Uterus (tissue), 4 donors: Measurements from ENCODE around the gene ARVCF. TPM values are rescaled to one million over a fixed set of nuclear protein-coding genes. Genes with fewer than 3 reads are reported as not detected.

Source experiments
- DNase-seq, 2 donors: peaks; one replicate each; pipeline ENCODE4 v3.0.0-alpha.2; 2019 to 2020
- H3K27ac ChIP-seq, 2 donors: fragments of 200-600 bp; sonication (generic); 1 replicate in 1 of 2; 2 replicates in 1 of 2; pipeline ENCODE4 v1.5.1; 2016 to 2018
- H3K27me3 ChIP-seq, 2 donors: fragments of 200-600 bp; sonication (generic); one replicate each; pipeline ENCODE4 v1.5.1; 2018 to 2019; ENCODE audit warnings: control low read depth in 1 of 2
- H3K36me3 ChIP-seq, 2 donors: fragments of 200-600 bp; sonication (generic); one replicate each; pipeline ENCODE4 v1.5.1; 2019; ENCODE audit warnings: control low read depth in 1 of 2
- H3K4me1 ChIP-seq, 2 donors: fragments of 200-600 bp; sonication (generic); one replicate each; pipeline ENCODE4 v1.5.1; 2018 to 2019; ENCODE audit warnings: control low read depth in 1 of 2
- H3K4me3 ChIP-seq, 2 donors: fragments of 200-600 bp; sonication (generic); 1 replicate in 1 of 2; 2 replicates in 1 of 2; pipeline ENCODE4 v1.5.1; 2018 to 2019; ENCODE audit warnings: mild to moderate bottlenecking in 1 of 2
- H3K9me3 ChIP-seq, 2 donors: fragments of 200-600 bp; sonication (generic); one replicate each; pipeline ENCODE4 v1.5.1; 2019; ENCODE audit warnings: control low read depth in 1 of 2
- CTCF ChIP-seq, 4 experiments: fragments of 200-600 bp in 2 of 4; fragments of 450-650 bp in 2 of 4; sonication (generic) in 2 of 4; IDR thresholded peaks; one replicate each; pipeline ENCODE4 v1.5.1; 2016 to 2019; ENCODE audit warnings: antibody characterized with exemption in 4 of 4, mild to moderate bottlenecking in 2 of 4, moderate library complexity in 1 of 4
- POLR2A ChIP-seq, 2 donors: fragments of 450-650 bp; IDR thresholded peaks; one replicate each; pipeline ENCODE4 v1.6.1; 2016; ENCODE audit warnings: antibody characterized with exemption in 2 of 2, mild to moderate bottlenecking in 1 of 2, moderate library complexity in 1 of 2
- intact Hi-C: fragments of 100-400 bp; cut with DNase I; formaldehyde crosslinking; loops from one replicate; pipeline ENCODE4 v1.15.1; 2023; ENCODE audit warnings: low total_unique reads
- total RNA-seq, 4 donors: library from RNA; depleted of rRNA in 3 of 4; stranded (reverse); fragments of >200 nt in 3 of 4; gene quantifications; one replicate each; pipeline versions ENCODE4 v1.1.0 to v1.2.4, GENCODE V29; 2014 to 2023
- donor health status: DM: yes; HTN: yes; CAD: no.

Gene ARVCF
- total RNA-seq, 4 donors from 2014 or later, result 1.5 to 43.4 (median 16.6) TPM

GRCh38 chr22:19970031-19970478 lies 46.6 kb downstream of the ARVCF start:
- Histone ChIP-seq H3K27ac (no peak overlapping the region), H3K27me3 (no peaks in the 10 kb centered on the region), H3K9me3 (no peaks in the 10 kb centered on the region), H3K4me1 (no peaks in the 10 kb centered on the region), H3K36me3 (no peaks in the 10 kb centered on the region), H3K4me3 (no peak overlapping the region)
- TF ChIP-seq CTCF (IDR thresholded peaks at IDR 0.05), result no peak
- no peak for TF ChIP-seq POLR2A (IDR thresholded peaks at IDR 0.05)
- no peak for DNase-seq
- intact Hi-C loops, result loop anchor here (5.0 to 10.0 kb wide), 2 partner anchors 42 to 145 kb away; partner anchors contain the start of genes RANBP1 and TRMT2A

GRCh38 chr22:19969141-19969928 lies 47.3 kb downstream of the ARVCF start:
- Histone ChIP-seq H3K9me3 (no peaks in the 10 kb centered on the region), H3K27me3 (no peaks in the 10 kb centered on the region), H3K4me1 (no peaks in the 10 kb centered on the region), H3K4me3 (no peak overlapping the region), H3K36me3 (no peaks in the 10 kb centered on the region), H3K27ac (no peak overlapping the region)
- TF ChIP-seq POLR2A (IDR thresholded peaks at IDR 0.05) (no peak), CTCF (IDR thresholded peaks at IDR 0.05) (no peak)
- DNase-seq, result no peak
- intact Hi-C loops, result no loop called here

GRCh38 chr22:19968450-19968891 lies 48.2 kb downstream of the ARVCF start:
- Histone ChIP-seq H3K27ac (no peak overlapping the region), H3K9me3 (no peaks in the 10 kb centered on the region), H3K4me3 (no peak overlapping the region), H3K27me3 (no peaks in the 10 kb centered on the region), H3K36me3 (no peaks in the 10 kb centered on the region), H3K4me1 (no peaks in the 10 kb centered on the region)
- TF ChIP-seq POLR2A (IDR thresholded peaks at IDR 0.05) (no peak), CTCF (IDR thresholded peaks at IDR 0.05) (no peak)
- DNase-seq, result no peak
- intact Hi-C loops, result no loop called here

GRCh38 chr22:19967850-19968449 lies 48.7 kb downstream of the ARVCF start:
- DNase-seq, result no peak
- H3K4me3 ChIP-seq, result no peak overlapping the region
- no peak overlapping the region for H3K27ac ChIP-seq
- no peaks in the 10 kb centered on the region for H3K36me3 ChIP-seq
- no peak for TF ChIP-seq CTCF (IDR thresholded peaks at IDR 0.05)
- H3K4me1 ChIP-seq, result no peaks in the 10 kb centered on the region
- intact Hi-C loops, result no loop called here
- H3K9me3 ChIP-seq, result no peaks in the 10 kb centered on the region
- no peaks in the 10 kb centered on the region for H3K27me3 ChIP-seq
